Measurements from ENCODE around the gene YIPF2.

Gene YIPF2

DNA sequence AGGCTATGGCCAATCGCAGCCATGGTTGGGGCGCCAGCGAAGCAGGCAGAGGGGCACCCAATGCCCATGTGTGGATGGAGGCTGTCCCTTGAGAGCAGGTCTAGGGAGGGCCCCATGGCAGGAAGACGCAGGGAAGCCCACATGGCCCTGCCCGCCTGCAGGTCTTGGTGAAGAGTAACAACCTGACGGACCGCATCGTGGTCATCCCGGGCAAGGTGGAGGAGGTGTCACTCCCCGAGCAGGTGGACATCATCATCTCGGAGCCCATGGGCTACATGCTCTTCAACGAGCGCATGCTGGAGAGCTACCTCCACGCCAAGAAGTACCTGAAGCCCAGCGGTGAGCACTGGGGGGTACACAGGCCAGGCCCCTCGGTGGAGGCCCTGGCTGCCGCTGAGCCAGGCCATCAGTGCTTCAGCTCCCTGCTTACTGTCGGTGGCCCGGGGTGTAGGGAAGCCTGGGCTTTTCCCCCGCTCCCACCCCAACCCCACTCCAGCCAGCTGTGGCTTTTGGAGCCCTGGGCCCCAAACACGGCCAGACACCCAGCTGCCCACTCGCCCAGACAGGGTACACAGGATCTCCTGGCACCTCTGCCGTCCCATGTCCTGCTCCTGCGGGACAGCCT is 14.6 kb downstream of the YIPF2 start:
- TF ChIP-seq, protein P1, sequence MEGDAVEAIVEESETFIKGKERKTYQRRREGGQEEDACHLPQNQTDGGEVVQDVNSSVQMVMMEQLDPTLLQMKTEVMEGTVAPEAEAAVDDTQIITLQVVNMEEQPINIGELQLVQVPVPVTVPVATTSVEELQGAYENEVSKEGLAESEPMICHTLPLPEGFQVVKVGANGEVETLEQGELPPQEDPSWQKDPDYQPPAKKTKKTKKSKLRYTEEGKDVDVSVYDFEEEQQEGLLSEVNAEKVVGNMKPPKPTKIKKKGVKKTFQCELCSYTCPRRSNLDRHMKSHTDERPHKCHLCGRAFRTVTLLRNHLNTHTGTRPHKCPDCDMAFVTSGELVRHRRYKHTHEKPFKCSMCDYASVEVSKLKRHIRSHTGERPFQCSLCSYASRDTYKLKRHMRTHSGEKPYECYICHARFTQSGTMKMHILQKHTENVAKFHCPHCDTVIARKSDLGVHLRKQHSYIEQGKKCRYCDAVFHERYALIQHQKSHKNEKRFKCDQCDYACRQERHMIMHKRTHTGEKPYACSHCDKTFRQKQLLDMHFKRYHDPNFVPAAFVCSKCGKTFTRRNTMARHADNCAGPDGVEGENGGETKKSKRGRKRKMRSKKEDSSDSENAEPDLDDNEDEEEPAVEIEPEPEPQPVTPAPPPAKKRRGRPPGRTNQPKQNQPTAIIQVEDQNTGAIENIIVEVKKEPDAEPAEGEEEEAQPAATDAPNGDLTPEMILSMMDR (IDR thresholded peaks at IDR 0.05; ENCODE audit: low read depth, low read length): no peak

GRCh38 chr19:10912619-10913018 is 15.8 kb downstream of the YIPF2 start:
- H3K4me3 ChIP-seq (ENCODE audit: low read depth, low read length): no peak overlapping the region
- TF ChIP-seq, protein P1 (IDR thresholded peaks at IDR 0.05; ENCODE audit: low read depth, low read length): no peak

More for the DNA sequence above, 14.6 kb downstream of the YIPF2 start:
- H3K4me3 ChIP-seq (ENCODE audit: low read depth, low read length): no peak overlapping the region

DNA sequence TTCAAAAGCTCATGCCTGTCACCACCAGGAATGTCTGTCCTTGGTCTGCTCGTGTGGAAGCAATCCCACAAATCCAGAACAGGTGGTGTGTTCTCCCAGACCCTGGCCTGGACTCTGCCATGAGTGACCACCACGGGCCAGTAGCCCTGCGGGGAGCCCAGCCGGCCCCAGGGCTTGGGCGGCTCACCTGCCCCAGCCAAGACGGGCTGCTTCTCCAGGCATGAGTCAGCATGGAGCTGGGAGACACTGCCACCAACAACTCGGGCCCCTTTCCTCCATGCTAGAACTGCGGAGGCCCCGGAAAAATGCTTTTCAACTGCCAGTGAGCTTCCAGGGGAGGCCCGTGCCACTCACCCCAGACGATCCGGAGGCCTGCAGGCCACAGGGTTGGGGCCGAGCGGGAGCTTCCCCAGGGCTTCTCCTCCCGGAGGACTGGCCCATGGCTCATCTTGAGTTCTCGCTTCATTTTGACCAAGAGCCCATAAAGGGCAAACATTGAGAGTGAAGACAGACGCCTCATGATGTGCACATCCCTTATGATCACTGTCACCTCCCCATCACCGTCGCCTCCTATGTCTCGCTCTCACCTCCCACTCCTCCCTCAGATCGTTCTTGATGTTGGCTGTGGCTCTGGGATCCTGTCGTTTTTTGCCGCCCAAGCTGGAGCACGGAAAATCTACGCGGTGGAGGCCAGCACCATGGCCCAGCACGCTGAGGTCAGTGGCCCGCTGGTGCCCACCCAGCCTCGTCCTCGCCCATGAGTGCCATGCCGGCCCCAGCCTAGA is 16.7 kb downstream of the YIPF2 start:
- H3K4me3 ChIP-seq (ENCODE audit: low read depth, low read length): no peak overlapping the region
- TF ChIP-seq, protein P1 (IDR thresholded peaks at IDR 0.05; ENCODE audit: low read depth, low read length): no peak

DNA sequence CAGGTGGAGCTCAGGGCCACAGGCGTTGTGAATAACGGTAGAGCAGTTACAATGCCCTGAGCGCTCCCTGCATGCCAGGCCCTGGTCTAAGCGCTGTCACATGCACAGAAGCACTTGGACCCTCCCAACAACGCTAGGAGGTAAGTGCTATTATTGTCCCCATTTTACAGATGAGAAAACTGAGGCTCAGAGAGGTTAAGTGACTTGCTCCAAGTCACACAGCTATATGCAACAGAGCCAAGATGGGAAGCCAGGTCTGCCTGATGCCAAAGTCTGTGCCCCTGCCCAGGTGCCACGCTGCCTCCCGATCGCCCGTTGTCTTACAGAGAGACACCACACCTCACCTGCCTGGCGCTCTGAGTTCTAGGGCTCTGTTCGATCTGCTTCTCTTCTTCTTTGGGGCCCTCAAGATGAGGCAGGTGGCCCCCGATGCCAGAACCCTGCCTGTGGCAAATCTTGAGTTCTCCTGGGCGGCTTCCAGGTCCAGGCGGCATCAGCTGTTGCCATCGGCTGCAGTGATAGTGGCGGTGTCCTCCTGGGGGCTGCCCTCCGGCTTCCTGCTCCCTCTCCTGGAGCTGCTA is 20.0 kb downstream of the YIPF2 start:
- H3K4me3 ChIP-seq (ENCODE audit: low read depth, low read length): no peak overlapping the region
- TF ChIP-seq, protein P1 (IDR thresholded peaks at IDR 0.05; ENCODE audit: low read depth, low read length): no peak

DNA sequence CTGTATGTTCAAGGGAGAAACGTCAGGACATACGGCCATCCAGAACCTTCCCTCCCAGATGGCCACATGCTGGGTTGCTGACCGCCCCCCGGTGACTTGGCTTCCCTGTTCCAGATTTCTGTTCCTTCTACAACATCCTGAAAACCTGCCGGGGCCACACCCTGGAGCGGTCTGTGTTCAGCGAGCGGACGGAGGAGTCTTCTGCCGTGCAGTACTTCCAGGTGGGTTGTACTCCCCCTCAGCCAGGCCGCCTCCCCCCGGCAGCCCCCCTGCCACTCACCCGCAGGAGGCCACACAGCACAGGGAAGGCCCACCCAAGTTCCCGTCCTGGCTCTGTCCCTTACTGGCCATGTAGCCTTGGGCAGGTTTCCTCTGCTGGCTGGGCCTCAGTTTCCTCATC is 20.5 kb downstream of the YIPF2 start:
- no peak overlapping the region for H3K4me3 ChIP-seq (ENCODE audit: low read depth, low read length)
- TF ChIP-seq, protein P1 (IDR thresholded peaks at IDR 0.05; ENCODE audit: low read depth, low read length): no peak

- H3K4me3 ChIP-seq (ENCODE audit: low read depth, low read length): no peak overlapping the region
- TF ChIP-seq, protein P1 (IDR thresholded peaks at IDR 0.05; ENCODE audit: low read depth, low read length): no peak
Measured at GRCh38 chr19:10899151-10899653, 29.2 kb downstream of the YIPF2 start.

- no peak overlapping the region for H3K4me3 ChIP-seq (ENCODE audit: low read depth, low read length)
- TF ChIP-seq, protein P1 (IDR thresholded peaks at IDR 0.05; ENCODE audit: low read depth, low read length): no peak
Measured at GRCh38 chr19:10898633-10899032, 29.8 kb downstream of the YIPF2 start.

Measured in WI38 (cell line).